Right hindlimb (tissue), 1 donor: Measurements from ENCODE around the gene ZFAND3.
"Not testable (repeated sequence)": the region's sequence is repeated elsewhere in the genome, so short reads cannot be mapped to it uniquely, and the experiment has no call there.

Experiments used
- DNase-seq: peaks from one replicate; pipeline ENCODE4 v3.0.0-alpha.2; 2018

Gene ZFAND3

DNA sequence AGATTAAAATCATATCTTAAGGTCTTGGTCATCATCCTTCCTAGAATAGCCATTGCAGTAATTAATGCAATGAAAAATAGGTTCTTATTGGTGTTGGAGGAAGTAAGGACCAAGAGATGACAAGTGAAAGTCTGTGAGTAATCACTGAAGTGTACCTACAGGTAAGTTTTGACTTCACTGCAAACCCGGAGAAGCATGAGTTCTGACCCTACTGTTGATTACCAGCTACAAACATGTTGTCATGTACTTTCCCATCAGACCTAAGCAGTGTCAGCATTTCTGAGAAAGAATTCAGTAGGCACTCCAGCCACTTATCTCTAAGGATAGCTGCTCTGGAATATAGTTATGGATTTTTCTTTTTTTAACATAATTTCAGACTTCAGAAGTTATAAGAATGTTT is 280.9 kb downstream of the ZFAND3 start:
- DNase-seq, result no peak

DNA sequence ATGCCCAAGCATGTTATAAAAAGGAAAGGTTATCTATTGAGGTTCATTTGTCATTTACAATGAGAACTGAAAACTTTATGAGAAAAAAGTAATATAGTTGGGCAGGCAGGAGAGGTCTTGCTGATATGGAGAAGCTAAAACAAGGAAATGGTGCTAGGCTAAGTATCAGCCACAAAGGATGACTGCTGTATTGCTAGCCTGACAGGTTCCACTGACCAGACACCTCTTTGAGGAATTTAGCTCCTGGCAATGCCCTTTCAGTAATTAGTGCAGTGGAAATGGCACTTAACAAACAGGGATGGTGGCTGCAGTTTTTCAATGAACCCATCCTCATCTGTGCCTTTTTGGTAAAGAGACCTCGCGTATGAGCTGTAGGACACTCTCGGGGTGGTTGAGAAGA is 284.4 kb downstream of the ZFAND3 start:
- no peak for DNase-seq

DNA sequence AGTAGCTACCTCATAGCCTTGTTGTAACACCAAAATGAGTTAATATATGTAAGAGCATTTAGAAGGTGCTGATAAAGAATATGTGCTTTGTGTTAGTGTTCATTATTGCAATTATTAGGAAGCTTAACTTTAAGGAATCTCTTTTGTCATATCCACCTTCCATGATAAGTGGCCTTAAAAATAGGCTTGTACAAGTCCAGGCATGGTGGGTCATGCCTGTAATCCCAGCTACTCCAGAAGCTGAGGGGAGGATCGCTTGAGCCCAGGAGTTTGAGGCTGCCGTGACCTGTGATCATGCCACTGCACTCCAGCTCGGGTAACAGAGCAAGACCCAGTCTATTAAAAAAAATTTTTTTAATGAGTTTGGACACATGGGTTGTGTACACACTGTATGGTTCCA is 285.5 kb downstream of the ZFAND3 start:
- no peak for DNase-seq

DNA sequence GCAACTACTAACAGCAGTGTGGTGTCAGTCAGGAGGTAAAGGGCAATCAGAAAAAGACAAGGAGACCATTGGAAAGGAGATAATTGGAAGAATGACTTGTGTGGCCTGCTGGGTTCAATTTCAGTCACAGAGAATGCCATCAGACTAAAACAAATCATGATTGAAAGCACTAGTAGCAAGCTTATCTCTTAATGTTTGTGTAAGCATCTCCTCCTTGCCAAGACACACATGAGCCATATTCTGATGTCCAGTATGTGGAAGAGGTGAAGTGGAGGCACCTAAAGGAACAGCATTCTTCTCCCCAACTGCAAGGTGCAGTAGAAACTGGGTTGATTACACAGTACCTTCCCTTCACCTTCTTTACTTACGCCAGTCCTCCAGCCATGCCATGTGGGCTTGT is 287.5 kb downstream of the ZFAND3 start:
- no peak for DNase-seq

DNA sequence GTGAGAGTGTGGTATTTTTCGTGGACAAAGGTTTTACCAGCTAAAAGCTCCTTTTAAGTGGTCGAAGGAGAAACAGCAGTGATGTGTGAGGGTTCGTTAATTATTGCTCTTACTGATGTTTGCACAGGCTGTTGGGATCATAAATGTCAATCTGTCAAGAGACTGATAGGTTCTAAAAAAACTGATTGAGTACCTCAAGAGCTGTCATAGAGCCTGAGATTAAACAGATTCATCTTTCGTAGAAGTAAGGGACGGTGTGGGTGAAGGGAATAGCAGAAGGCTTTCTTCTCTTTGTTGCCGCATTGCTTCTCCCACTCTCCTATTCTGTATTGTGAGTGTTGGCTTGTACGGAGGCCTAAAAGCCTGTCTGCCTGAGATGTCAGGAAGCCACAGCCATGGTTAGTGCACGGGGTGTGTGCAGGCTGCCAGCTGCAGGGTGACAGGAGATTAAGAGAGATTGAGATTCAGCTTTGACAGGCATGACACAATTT is 291.0 kb downstream of the ZFAND3 start:
- no peak for DNase-seq

DNA sequence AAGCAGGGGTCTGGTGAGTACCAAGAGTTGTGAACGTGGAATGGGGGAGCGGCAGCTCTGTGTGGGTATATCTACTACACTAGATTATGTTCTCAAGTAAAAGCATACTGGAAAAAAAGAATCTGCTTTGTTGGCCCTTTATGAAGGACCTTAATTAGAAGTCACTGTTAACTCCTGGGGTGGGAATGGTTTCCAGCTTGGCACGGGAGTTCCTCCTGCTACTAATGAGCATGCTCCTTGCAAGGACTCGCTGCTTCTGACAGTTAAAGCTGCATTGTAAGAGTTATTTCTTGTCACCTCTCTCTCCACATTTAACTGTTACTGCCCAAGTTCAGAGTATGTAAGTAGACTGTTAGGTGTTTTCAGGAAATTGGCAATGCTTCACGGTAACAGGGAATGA is 292.7 kb downstream of the ZFAND3 start:
- no peak for DNase-seq

DNA sequence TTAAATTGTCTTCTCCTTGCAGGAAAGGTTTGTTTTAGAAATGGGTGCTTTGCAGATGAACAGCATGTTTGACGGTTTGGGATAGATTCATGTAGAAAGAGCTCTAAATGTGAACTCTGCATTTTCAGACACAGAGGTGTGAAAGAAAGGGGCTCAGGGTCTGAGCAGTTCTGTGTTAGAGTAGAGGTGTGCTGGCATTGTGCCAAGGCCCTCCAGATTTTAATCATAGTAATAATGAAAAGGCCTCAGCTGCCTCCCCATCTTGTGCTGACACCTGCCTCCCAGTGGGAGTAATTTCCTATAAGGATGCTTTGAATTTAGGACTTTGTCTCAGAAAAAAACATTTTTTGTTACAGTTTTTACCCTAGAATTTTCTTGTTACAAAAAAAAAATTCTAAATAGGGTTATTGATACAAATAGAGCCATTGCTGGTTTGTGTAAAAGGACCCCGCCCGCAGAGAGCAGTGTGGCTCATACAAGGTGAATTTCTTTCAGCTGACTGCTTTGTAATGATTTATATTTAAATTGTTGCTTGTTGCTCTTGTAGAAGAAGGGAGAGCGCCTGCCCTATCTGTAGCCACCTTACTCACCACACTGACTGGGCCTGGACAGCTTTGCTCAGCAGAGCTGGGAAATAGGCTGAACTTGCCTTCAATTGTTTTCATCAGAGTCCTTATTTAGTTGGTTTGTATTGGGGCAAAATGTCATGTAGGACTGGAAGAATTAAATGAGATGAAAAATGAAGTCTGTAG is 294.5 kb downstream of the ZFAND3 start:
- DNase-seq, result no peak

DNA sequence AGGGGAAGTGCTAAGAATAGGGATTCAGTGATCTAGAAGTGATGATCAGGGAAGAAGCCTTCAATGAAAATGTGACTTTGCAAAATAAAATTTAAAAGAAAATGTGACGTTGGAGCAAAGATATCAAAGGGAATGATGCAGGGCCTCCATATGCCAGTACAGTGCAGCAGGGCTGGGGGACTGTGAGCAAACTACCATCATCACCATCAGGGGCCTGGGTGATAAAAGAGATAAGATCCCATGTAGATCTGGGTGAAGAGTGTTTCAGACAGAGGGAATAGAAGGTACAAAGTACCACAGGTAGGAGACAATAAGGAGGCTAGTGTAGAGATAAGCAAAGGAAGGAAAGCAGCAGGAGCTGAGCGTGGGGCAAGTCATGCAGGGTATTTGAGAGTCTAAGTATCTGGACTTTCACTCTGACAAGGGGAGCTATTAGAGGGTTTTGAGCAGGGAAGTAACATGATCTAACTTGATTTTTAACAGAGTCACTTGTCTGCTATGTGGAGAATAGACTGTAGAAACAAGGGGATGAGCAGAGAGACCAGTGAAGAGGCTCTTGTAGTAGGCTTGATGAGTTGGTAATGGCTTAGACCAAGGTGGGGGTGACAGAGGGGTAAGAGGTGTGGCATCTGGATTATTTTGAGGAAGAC is 295.6 kb downstream of the ZFAND3 start:
- DNase-seq, result no peak

DNA sequence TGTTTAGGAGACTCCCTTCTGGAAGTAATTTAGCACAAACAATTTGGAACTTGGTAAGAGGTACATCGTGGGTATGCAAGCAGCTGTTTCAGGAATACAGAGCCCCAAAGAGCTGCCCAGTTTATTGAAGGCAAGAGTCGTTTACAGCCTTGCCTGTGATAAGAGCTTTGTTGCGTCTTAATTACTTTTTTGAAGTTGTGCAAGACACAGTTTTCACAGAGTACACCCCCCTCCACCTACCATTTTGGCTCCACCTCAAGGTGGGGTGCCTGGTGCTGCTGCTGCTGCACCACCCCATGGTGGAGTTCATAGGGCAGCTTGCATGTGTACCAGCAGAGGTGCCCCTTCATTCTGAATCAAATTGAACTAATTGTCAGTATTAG is 296.1 kb downstream of the ZFAND3 start:
- no peak for DNase-seq

DNA sequence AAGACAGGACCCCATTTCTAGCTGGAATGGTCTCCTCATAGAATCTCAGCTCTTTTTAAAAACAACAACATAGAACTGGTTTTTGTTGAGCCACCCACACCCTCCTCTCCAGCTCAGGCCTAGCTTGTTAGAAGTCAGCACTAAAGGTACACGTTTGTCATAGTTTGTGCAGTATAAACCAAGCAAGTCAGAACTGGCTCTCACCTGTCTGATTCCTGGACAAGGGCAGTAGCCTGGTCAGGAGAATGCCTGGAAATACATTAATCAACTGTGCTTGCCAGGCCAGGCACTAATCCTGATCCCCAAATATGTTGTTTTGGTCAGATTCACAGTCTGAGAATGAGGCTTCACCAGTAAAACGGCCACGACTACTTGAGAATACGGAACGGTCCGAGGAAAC is 296.7 kb downstream of the ZFAND3 start:
- DNase-seq, result no peak

DNA sequence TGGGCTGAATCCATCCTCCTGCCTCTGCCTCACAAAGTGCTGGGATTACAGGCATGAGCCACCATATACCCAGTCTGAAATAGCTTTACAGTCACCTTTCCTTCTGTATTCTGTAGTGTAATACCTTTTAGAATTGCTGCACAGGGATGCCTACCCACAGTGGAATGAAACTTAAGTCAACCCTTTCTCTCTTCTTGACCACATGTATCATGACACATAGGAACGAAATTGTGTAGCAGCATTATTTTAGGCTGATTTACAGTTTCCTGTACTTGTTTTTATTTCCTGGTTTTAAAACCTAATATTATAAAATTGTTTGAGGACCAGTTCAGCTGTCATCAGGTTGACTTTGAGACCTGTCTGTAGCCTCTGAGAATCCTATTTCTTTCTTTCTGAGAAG is 297.8 kb downstream of the ZFAND3 start:
- DNase-seq, result no peak

DNA sequence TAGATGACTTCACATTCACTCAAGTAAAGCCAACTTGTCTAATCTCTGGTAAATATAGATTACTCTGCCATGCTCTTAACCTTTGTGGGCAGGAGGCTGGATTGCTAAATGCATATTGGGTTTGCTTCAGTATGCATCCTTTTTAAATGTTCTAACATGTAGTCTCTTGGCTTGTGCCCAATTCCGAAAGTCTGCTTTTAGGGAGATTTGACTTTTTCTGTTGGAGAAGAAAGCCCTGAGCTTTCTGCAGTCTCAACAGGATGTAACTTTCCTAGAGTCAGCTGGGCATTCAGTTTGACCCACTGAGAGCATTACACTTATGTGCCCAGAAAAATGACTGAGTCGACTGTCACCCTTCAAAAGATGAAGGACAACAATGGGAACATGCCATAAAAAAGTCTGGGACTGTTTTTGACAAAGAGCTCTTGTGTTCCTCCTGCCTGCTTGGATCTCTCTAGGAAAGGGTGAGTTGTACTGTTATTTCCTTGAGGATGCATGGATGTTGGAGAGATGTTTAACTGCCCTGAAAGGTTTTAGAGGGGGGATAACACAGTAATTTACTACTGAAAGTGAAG is 299.4 kb downstream of the ZFAND3 start:
- DNase-seq, result no peak

DNA sequence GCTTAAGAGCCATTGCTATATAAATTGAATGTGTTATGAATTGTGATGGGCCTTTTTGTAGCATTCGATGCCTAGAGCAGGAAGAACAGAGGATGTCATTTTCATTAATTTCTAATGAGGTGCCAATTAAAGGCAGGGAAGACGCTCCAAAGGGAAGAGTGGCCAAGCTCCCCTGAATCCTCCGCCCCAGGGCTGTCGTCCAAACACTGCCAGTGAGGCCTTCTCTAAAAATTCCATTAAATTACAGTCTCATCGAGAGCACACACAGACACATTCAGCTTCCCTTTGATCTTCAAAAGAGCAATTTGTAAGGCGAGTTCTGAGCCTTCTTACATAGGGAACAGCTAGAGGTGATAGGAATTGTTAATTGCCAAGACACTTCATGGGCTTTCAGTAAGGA is 300.0 kb downstream of the ZFAND3 start:
- no peak for DNase-seq

DNA sequence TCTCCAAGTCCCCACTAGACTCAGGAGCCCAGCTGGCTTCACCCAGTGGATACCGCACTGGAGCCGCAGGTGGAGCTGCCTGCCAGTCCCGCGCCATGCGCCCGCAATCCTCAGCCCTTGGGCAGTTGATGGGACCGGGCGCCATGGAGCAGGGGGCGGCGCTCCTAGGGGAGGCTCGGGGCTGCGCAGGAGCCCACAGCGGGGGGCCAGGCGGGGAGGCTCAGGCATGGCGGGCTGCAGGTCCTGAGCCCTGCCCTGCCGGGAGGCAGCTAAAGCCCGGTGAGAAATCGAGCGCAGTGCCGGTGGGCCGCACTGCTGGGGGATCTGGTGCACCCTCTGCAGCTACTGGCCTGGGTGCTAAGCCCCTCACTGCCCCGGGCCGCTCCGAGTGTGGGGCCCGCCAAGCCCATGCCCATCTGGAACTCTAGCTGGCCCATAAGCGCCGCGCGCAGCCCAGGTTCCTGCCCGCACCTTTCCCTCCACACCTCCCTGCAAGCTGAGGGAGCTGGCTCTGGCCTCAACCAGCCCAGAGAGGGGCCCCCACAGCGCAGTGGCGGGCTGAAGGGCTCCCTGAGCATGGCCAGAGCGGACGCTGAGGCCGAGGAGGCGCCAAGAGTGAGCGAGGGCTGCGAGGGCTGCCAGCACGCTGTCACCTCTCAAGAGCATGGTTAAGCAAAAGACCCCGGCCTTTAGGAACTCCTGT is 304.8 kb downstream of the ZFAND3 start:
- not testable (repeated sequence) for DNase-seq

DNA sequence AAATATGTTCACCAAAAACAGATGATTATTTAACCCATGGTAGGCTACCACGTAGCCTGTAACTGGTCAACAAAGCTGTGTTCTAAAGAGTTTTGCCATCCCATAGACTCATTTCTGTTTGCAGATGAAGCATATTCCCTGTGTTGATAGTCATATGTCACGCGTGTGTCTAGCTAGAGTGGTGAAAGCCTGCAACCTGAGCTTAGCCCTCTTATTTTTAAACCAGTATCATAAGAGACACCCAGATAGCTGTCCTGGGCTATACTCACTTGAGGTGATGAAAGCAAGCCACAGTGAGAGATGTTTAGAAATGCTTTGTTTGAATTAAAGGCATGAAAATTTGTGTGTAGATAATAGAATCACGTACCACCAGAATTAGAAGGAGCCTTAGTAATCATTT is 307.8 kb downstream of the ZFAND3 start:
- no peak for DNase-seq

DNA sequence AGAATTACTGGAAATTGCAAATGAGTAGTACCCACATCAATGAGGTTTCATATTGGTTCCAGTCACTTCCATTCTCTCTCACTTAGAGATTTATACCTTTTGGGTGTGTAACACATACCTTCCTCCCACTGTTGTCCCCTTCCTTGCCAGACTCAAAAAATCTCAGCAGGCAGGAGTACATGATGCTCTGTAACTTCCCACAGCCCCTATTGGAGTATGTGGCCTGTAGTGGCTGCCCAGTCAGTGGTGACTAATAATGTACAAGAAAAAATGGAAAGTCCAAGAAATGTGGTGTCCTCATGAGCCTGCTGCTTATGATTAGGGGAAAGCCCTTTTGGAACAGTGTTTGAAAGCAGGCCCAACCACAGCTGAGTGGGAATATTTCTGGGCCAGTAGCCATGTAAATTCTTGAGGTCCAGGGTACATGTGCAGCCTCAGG is 312.0 kb downstream of the ZFAND3 start:
- peak; percentile 72 for DNase-seq

DNA sequence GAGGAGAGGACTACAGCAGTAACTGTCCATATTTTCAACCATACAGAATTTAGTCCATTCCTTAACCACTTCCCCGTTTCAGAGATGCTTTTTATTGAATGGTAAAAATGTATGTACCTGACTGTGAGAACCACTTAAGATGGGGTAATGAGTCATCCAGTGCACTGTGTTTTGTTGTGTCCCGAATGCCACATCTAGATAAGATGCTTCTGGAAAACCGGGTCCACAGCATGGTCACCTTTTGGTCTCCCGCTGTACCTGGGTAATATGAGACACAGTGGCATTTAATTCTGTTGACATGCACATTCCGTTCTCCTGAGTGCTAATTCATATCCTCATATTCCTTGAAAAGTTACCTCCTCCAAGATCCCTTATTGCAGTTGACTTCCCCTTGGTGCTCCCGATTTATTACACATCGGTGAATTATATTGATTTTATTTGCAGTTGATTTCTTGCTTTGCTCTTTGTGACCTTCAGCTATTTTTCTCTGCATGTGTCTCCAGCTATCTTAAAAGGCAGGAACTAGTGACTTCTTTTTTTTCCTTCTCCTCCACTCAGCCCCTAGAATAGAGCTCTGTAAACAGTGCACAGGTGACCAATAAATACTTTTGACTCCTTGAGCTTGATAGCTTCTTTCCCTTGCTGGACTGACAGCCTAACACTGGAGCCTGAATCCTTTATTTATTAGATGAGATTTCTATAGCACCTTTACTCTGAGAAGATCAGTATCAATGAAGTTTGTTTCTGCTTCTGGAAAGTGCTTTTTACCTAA is 314.6 kb downstream of the ZFAND3 start:
- DNase-seq, result no peak

DNA sequence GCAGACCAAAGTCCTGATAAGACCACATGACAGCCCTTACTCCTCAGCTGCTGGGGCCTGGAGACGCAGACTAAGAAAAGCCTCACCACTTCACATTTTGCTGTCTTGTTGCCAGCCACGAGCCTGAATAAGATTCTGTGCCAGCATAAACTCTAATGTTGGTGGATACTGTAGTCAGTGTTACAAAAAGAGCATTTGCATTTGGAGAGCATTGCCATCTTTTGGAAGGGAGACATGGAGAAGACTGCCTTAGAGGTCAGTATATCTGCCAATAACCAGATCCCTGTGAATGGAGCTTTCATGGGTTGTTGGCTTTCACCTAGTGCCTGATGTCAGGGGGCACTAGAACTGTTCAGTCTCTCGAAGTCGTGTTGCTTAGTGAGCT is 315.2 kb downstream of the ZFAND3 start:
- no peak for DNase-seq

DNA sequence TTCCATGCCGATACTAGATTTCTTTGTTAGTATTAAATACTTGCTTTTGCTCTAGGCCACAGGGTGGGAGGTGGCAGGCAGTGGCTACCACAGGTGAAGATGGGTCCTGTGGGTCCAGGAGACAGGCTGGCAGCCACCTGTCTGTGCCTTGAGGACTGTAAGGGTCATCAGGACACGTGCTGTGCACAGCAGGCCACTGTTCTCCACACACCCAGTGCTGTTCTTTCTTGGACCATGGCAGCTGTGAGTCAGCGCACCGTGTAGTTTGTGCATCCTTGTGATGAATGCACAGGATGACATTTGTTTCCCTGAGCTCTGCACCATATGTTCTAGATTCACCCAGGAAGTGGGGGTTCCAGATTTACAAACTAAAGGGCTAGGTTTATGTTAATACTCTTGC is 317.0 kb downstream of the ZFAND3 start:
- DNase-seq, result no peak

DNA sequence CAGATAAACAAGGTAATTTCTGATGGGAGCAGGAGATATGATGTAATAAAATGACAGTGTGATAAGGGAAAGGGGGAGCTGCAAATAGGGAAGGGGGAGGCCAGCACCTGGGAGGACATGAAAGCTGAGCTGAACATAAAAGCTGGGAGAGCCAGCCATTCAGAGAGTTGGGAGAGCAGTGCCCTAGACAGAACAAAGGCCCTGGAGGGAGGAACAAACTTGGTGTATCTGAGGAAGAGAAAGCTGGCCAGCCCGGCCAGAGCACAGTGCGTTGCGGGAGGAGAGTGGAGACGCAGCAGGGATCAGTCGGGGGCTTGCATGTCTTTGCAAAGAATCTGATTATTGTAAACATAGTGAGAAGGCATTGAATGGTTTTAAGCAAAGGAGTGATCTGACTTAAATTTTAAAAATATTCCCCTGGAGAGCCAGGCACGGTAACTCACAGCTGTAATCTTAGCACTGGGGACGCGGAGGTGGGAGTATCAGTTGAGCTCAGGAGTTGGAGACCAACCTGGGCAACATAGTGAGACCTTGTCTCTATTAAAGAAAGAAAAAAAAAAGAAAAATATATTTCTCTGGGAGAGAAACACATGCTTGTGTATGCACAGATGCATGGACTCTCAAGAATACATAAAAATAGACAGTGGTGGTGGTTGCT is 318.2 kb downstream of the ZFAND3 start:
- DNase-seq, result no peak

DNA sequence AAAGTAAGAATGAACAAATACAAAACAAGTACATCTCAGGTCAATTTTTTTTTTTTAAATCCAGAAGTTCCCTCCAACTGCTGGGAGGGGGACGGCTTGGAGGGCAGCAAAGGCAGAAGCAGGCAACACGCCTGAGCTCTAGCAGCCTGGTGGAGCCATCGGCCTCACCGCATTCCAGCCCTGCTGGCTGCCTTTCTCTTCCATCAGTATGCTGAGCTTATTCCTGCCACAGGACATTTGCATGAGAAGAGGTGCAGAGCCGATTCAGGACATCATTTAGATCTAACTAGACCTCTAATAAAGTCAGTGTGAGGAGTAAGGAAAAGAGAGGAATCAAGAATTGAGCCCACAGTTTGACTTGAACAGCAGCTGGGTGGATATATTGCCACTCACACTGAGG is 318.8 kb downstream of the ZFAND3 start:
- no peak for DNase-seq

DNA sequence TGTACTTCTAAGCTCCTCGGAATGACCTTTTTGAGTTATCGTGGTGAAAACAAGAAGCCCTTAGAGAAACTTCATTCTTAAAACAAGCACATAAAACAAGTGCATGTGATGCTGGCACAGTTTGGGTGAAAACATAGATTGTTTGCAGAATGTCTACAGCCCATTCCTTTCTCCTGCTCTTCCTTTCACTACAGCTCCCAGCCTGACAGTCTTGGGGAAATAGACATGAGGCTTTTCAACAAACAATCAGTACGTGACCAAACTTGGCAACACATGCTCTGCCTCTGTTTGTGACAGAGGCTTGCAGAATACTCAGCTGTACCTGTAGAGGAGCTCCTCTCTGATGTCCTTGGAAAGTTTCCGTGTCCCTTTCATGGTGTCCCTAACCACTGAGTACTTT is 321.6 kb downstream of the ZFAND3 start:
- no peak for DNase-seq
